NOMO-1 treated with dmso at 0.1 percent for 144 hours (cell line): ENCODE measurements around the gene PTH1R.

Experiments
- DNase-seq: peaks from one replicate; lab custom pipeline; 2025; ENCODE audit not compliant: unreplicated experiment; lab: John Stamatoyannopoulos, UW

The PTH1R gene

GRCh38 chr3:46877406-46878125, at the start of gene PTH1R:
Gene PTH1R, plus strand, starts transcription at chr3:46877721. Its CDS starts 5,839 bp downstream, at chr3:46883560.
- DNase-seq: no peak

DNA sequence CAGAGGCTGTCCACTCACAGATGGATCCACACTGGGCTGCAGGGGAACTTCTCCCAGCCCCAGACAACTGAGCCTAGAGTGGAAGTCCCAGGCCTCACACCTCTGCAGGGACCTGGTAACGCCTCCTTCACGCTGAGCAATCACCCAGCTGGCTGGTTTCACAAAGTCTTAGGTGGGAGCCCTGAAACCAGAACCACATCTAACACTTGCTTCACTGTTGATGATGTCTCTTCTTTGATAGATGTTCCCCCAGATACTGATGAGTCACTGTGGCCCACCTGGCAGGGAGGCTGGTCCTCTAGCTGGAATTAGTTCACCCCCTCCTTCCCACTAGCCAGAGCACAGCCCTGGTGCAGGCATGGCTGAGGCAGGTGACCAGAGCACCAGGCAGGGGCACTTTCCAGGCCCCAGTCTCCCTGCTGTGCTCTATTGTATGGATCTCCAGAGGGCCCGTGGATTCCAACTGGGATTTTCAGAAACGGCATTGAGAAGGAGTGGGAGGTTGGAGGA, 47.8 kb upstream of the PTH1R start:
- DNase-seq: no peak

DNA sequence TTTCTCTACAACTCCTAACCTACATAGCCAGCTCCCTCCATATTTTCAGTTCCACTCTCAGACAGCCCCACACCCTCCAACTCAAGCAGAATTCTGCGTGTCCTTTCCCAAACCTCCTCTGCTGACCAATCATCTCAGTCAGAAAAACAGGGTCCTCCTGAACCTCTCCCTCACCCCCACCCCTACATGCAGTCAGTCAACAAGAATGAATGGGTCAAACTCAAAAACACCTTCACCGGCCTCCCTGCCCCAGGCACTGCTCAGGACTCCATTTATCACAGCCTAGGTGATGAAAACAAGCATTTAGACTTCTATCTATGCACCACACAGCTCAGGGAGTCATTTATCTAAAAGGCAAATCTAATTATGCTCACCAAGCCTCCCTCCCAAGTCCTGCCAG, 46.7 kb upstream of the PTH1R start:
- DNase-seq: no peak

GRCh38 chr3:46831316-46831715, 46.2 kb upstream of the PTH1R start:
- no peak for DNase-seq

- no peak for DNase-seq
These were observed 45.7 kb upstream of the PTH1R start for GRCh38 chr3:46831841-46832240.

DNA sequence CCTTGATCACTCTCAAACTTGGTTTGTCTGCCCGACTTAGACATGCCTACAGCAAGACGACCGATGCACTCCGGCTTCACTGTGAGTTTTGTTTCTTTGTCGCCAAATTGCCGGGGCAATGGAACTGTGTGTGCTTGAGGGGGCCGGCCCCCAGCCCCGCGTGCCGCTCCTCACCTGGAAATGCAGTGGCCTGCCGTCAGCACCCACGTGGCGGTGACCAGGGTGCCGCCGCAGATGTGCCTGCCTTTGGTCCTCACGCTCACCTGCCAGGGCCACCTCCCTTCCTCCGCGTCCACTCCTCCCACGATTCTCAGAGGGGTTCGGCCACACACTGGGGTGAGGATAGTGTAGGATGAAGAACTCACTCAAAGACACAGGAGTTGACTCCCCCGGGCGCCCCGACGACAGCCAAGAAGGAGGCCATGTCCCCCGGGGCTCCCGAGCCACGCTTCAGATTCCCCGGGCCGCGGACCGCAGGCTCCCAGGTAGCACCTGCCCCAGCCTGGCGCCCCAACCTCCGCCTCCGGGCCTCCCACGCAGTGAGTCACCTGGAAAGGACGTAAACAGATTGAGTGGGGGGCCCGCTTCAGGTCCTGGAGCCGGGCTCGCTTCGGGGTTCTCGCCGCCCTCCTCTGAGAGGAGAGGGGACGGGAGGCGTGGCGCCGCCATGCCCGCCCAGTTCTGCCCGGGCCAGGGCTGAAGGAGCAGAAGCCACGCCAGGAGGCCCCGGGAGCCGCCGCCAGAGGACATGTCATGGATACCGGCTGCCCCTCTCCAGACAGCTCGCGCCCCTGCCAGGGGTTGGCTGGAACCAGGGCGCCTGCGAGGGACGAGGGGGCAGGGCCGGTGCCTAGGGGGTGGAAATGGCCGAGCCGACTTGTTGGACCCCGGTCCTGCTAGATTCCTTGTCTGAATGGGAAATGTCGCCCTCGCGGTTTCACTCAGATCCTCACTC, 43.9 kb upstream of the PTH1R start:
- no peak for DNase-seq

GRCh38 chr3:46835054-46835453, 42.5 kb upstream of the PTH1R start:
- no peak for DNase-seq

- DNase-seq: no peak
These were observed 42.0 kb upstream of the PTH1R start for GRCh38 chr3:46835491-46835890.

- no peak for DNase-seq
These were observed 39.2 kb upstream of the PTH1R start for GRCh38 chr3:46838301-46838700.

DNA sequence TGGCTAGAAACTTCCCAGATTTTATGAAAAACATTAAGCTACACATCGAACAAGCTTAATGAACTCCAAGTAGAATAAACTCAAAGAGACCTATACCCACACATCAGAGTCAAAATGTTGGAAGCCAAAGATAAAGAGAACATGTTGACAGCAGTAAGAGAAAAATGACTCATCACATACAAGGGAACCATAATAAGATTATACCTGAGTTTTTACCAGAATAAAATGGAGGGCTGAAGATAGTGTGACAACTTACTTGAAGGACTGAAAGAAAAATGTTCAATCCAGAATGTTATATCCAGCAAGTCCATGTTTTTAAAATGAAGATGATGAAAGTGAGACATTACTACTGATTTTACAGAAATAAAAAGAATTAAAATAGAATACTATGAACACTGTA, 37.0 kb upstream of the PTH1R start:
- no peak for DNase-seq

GRCh38 chr3:46843508-46843907, 34.0 kb upstream of the PTH1R start:
- DNase-seq: no peak

- no peak for DNase-seq
These were observed 33.1 kb upstream of the PTH1R start for GRCh38 chr3:46844397-46844796.

DNA sequence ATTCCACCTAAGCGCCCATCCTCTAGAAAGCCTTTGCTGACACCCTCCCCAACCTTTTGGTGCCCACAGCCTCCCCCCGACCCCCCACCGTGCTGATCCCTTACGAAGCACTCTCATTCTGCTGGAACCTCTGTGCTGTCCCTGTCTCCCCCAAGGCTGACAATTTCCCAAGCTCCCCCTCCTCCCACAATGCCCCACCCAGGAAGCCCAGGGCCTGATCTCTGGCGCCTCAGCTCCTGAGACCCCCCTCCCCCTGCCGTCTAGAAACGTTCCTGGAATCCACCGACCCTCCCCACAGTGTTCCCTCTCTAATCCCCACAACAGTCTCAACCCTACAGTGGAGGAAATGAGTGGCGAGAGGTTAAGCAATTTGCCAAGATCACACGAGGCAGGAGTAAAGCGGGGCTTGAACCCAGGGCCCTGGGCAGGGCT, 32.6 kb upstream of the PTH1R start:
- DNase-seq: no peak

DNA sequence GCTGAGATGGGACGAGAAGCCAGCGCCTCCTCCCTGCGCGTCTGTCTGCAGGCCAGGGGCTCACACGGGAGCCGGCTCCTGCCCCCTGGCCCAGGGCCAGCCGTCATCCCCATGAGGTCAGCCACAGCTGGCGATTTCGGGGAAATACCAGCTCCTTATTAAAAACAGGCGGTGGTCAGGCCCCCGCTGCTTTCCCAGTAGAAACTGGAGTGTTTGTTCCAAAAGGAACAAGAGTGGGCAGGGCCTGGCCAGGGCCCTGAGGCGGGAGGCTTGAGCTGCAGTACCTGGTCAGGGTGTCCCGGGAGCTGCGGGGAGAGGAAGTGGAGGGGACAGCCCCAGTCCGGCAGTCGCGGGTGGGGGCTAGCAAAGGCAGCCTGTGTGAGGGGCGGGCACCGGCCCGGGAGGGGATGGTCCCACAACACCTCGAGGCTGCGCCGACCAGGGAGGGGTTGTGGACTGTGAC, 32.1 kb upstream of the PTH1R start:
- DNase-seq: no peak

DNA sequence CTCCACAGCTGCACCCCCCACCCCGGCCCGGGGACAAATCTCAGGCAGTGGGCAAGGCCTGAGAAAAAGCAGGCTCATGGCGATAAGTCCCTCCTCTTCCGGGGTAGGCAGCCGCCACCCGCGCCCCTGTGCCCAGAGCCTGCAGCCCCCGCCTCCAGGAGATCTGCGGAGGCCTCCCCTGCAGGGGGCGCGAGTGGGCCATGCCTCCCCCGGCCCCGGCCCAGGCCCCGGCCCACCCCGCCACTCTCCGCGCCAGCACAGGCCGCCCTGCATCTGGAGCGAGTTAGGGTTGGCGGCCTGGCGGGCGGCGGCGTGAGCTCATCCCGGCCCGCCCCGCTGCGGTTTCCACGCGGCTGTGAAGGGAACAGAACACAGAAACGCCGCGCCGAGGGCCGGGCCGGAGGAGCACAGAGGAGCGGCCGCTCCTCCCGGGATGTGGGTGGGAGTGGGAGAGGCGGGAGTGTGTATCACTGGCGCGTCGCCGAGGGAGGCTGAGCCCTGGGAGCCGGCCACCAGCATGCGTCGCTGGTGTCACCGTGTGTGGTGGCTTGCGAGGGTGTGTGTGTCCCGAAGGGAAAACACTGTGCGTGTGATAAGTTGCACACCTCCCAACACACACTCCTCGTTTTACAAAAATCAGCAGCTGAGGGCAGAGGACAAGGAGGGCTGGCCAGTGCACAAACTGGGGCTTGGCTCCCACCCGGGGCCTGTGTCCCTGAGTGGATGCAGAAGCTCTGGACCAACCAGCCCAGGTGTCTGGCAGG, 31.5 kb upstream of the PTH1R start:
- DNase-seq: peak; percentile 51

DNA sequence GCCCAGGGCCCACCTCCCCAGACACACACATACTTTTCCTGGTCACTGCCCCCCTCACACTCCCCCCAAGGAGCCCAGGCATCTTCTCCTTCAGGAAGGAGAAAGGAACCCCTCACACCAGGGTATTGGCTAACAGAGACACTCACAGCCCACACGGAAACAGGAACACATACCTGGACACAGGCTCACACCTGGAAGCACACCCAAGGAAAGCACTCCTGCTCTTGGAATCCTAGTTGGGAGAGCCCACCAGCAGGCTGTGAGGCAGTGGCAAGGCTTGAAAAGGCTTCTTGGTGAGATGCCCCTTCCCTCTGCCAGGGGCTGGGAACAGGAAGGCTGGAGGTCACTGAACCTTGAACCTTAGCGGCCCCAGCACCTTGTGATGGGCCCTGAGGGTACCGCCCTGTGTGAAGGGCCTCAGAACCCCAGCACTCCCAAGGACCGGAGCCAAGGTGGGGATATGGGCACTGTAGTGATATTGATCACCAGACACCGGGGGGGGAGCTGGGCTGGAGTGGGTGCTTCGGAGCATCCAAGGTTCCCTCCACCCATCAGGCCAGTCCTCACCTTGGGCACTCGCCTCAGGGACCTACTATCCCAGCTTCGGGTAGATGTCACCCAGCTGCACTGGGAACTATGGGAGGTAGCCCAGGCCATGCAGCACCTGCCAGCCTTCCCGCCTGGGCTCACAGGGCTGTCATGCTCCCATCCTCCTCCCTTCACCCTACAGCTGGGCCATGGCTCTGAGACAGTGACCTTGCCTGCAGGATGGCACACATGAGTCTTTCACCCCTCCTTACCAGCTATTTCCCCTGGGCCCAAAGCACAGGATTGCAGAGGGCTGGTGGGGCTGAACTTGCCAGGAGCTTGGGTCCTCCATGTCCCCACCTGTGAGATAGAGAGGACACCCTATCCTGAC, 30.6 kb upstream of the PTH1R start:
- DNase-seq: no peak

DNA sequence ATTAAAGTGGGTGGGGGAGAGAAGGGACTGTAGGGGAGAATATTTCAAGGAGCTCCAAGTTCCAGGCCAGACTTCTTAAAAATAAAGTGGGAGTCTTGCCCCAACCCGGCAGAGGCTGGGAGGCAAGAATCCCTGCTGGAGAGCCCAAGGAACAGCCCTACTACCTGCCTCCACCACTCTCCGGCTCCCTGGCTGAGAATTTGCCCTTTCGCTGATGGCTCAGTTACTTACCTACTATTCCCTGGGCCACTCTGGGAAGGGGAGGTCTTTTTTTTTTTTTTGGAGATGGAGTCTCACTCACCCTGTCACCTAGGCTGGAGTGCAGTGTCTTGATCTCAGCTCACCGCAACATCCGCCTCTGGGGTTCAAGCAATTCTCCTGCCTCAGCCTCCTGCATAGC, 29.8 kb upstream of the PTH1R start:
- DNase-seq: no peak

DNA sequence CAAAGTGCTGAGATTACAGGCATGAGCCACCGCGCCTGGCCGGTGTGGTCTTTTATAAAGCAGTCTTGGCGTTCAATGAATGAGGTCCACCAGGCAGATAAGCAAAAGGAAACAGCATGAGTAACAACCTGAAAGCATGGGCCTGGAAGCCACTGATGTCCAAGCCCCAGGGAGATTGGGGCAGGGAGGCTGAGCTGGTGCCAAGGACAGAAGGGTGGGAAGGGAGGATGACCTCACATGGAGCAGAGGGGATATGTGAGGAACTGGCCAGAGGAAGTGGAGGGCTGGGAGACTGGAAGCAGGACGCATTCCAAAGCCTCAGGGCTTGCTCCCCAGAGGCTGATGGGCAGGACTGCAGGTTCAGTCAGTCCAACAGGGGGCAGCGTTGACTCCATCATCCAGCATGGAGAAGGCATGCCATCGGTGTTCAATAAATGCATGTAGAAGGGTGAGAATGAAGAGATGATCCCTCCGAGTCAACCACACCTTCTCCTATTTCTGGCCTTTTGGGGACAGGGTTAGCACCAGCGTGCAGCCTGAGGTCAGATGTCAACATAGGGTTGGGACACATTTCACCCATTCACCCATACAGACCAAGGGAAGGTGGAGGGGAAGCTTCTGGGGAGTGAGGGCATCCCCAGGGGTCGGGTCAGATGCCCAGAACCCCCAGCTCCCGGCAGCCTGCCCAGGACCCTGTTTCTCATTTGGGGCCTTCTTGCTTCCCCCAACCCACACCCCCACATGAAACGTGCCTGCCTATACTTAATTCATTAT, 29.1 kb upstream of the PTH1R start:
- no peak for DNase-seq

GRCh38 chr3:46849045-46849631, 28.4 kb upstream of the PTH1R start:
- no peak for DNase-seq
